ENCODE results near the gene ZSCAN9.
A peak's percentile ranks its signal among the peaks of the same experiment; 100 is the strongest.

ZSCAN9 gene

DNA sequence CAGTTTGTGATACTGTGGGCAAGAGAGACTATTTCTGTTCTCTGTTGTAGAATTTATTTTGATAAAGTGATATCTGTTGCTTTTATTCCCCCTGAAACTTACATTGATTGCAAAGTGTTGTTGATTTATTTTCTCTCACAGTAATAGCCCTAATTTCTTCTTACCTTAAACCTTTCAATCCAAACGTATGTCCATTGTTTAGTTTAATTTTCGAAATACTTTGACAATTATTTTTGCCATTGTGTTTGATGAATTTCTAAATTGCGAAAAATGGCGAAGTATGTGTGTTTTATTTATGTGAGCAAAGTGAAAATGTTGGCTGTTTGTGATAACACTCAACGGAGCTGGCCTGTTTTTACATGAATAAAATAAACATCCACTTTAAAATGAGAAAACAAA is 41.5 kb downstream of the ZSCAN9 start:
- peak overlapping the region; percentile 79 for H3K4me3 ChIP-seq (ENCODE audit: insufficient read depth, low read length, poor library complexity, severe bottlenecking)
- no peaks in the 10 kb centered on the region for H4K20me1 ChIP-seq (ENCODE audit: low read depth, low read length)
- no peaks in the 10 kb centered on the region for H3K9me2 ChIP-seq (replicated peaks; ENCODE audit: insufficient read depth, low read length)
- no peaks in the 10 kb centered on the region for H3K79me2 ChIP-seq (ENCODE audit: insufficient read depth, low read length)
- no peaks in the 10 kb centered on the region for H3K27me3 ChIP-seq (ENCODE audit: low read length)
- TF ChIP-seq EZH2phosphoT487 (conservative IDR thresholded peaks at IDR 0.05; ENCODE audit: low read length) (no peak), CTCF (IDR thresholded peaks at IDR 0.05; ENCODE audit: insufficient read depth, low read length, poor library complexity, severe bottlenecking) (no peak)
- no peaks in the 10 kb centered on the region for H3K36me3 ChIP-seq (ENCODE audit: low read length)
- H3K4me2 ChIP-seq (ENCODE audit: low read depth, low read length, poor library complexity, severe bottlenecking), result peak overlapping the region; percentile 72
- no peaks in the 10 kb centered on the region for H3K9me3 ChIP-seq (ENCODE audit: insufficient read depth, low read length)
- peak overlapping the region; percentile 84 for H2AFZ ChIP-seq (ENCODE audit: low read depth, low read length, severe bottlenecking)
- H3F3A ChIP-seq (ENCODE audit: insufficient read depth), result peaks cover 4% of the 10 kb centered on the region; the same call in 1 of the 2 replicates
- no peak overlapping the region for H3K27ac ChIP-seq (ENCODE audit: low read depth, low read length)
- H3K9ac ChIP-seq (ENCODE audit: low read length), result peak overlapping the region; percentile 65

- Histone ChIP-seq H3K4me3 (ENCODE audit: insufficient read depth, low read length, poor library complexity, severe bottlenecking) (peak within 1 kb of the TSS; percentile 79), H3K9me3 (ENCODE audit: insufficient read depth, low read length) (no peaks in the 10 kb centered on the region), H3K4me2 (ENCODE audit: low read depth, low read length, poor library complexity, severe bottlenecking) (peak within 1 kb of the TSS; percentile 72), H3K36me3 (ENCODE audit: low read length) (no peaks in the 10 kb centered on the region), H2AFZ (ENCODE audit: low read depth, low read length, severe bottlenecking) (peak within 1 kb of the TSS; percentile 84), H3K9me2 (replicated peaks; ENCODE audit: insufficient read depth, low read length) (no peaks in the 10 kb centered on the region), H3F3A (ENCODE audit: insufficient read depth) (peaks cover 4% of the 10 kb centered on the region; the same call in 1 of the 2 replicates), H4K20me1 (ENCODE audit: low read depth, low read length) (no peaks in the 10 kb centered on the region), H3K27me3 (ENCODE audit: low read length) (no peaks in the 10 kb centered on the region), H3K27ac (ENCODE audit: low read depth, low read length) (peak within 1 kb of the TSS; percentile 28; the same call in 1 of the 2 replicates), H3K79me2 (ENCODE audit: insufficient read depth, low read length) (no peaks in the 10 kb centered on the region), H3K9ac (ENCODE audit: low read length) (peak within 1 kb of the TSS; percentile 65)
- TF ChIP-seq CTCF (IDR thresholded peaks at IDR 0.05; ENCODE audit: insufficient read depth, low read length, poor library complexity, severe bottlenecking) (no peak), EZH2phosphoT487 (conservative IDR thresholded peaks at IDR 0.05; ENCODE audit: low read length) (no peak)
Measured at GRCh38 chr6:28266962-28267694, 42.1 kb downstream of the ZSCAN9 start, which contains the start of gene ZSCAN26. TSS of gene ZSCAN26 (plus strand) at chr6:28267143. CDS start at chr6:28271920, 4,777 bp downstream.

- Histone ChIP-seq H3K9ac (ENCODE audit: low read length) (peak overlapping the region; percentile 65), H3K9me2 (replicated peaks; ENCODE audit: insufficient read depth, low read length) (no peaks in the 10 kb centered on the region), H3F3A (ENCODE audit: insufficient read depth) (peaks cover 4% of the 10 kb centered on the region; the same call in 1 of the 2 replicates), H3K27me3 (ENCODE audit: low read length) (no peaks in the 10 kb centered on the region), H3K9me3 (ENCODE audit: insufficient read depth, low read length) (no peaks in the 10 kb centered on the region), H2AFZ (ENCODE audit: low read depth, low read length, severe bottlenecking) (peak overlapping the region; percentile 84), H3K27ac (ENCODE audit: low read depth, low read length) (no peak overlapping the region), H3K4me3 (ENCODE audit: insufficient read depth, low read length, poor library complexity, severe bottlenecking) (peak overlapping the region; percentile 79), H3K79me2 (ENCODE audit: insufficient read depth, low read length) (no peaks in the 10 kb centered on the region), H3K4me2 (ENCODE audit: low read depth, low read length, poor library complexity, severe bottlenecking) (peak overlapping the region; percentile 72), H3K36me3 (ENCODE audit: low read length) (no peaks in the 10 kb centered on the region), H4K20me1 (ENCODE audit: low read depth, low read length) (no peaks in the 10 kb centered on the region)
- TF ChIP-seq EZH2phosphoT487 (conservative IDR thresholded peaks at IDR 0.05; ENCODE audit: low read length) (no peak), CTCF (IDR thresholded peaks at IDR 0.05; ENCODE audit: insufficient read depth, low read length, poor library complexity, severe bottlenecking) (no peak)
Measured at GRCh38 chr6:28267695-28268059, 42.6 kb downstream of the ZSCAN9 start.
